Measurements from ENCODE around the gene SH3RF3. TPM values are rescaled to one million over a fixed set of nuclear protein-coding genes. Genes with fewer than 3 reads are reported as not detected.

SH3RF3 gene
- total RNA-seq, 6 donors from 2014 or later = 4.1 to 21.0 (median 8.0) TPM

DNA sequence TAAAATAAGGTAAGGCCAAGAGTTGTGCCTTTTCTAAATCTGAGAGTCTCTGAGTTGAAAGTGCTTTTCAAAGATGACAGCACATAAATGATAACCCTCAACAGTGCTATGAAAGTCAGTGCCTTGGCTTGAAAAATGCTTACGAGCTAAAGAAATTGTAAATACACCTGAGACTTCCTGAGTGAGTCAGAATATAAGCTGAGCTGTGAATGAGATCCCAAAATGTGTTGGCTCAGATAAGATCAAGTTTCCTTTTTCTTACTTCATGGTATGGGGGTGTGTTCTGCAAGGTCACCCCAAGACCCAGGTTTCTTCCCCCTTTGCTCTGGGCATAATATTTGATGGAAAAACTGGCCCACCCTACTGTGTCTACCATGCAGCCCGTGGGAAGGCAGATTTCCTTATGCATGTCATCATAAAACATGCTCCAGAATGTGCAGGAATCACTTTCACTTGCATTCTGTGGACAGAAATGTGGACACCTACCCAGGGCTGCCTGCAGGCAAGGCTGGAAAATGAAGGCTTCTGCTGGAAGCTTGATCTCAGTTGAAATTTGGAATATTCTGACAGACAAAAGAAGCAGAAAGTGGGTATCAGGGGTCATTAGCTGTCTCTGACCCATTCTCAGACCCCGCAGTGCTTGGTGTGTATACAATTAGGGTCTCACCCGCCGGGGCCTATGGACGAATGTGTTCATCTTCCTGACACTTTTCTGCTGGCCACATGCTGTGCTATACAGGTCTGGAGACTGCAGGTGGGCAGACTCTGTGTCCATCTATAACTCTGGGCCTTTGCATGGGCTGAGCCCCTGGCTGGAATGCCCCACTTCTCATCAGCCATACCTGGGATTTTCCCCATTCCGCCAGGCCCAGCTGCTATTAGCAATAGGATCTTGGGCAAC, 212.6 kb downstream of the SH3RF3 start:
- H3K27ac ChIP-seq = no peak overlapping the region
- TF ChIP-seq, protein P1, sequence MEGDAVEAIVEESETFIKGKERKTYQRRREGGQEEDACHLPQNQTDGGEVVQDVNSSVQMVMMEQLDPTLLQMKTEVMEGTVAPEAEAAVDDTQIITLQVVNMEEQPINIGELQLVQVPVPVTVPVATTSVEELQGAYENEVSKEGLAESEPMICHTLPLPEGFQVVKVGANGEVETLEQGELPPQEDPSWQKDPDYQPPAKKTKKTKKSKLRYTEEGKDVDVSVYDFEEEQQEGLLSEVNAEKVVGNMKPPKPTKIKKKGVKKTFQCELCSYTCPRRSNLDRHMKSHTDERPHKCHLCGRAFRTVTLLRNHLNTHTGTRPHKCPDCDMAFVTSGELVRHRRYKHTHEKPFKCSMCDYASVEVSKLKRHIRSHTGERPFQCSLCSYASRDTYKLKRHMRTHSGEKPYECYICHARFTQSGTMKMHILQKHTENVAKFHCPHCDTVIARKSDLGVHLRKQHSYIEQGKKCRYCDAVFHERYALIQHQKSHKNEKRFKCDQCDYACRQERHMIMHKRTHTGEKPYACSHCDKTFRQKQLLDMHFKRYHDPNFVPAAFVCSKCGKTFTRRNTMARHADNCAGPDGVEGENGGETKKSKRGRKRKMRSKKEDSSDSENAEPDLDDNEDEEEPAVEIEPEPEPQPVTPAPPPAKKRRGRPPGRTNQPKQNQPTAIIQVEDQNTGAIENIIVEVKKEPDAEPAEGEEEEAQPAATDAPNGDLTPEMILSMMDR (IDR thresholded peaks at IDR 0.05) = no peak
- no peak for TF ChIP-seq EP300 (IDR thresholded peaks at IDR 0.05)
- TF ChIP-seq POLR2A (IDR thresholded peaks at IDR 0.05) = no peak
- no peak for TF ChIP-seq POLR2AphosphoS5 (IDR thresholded peaks at IDR 0.05)
- no peaks in the 10 kb centered on the region for H3K9me3 ChIP-seq
- ATAC-seq (ENCODE audit: low FRiP score in 2 of 2) (no peak), DNase-seq (no peak)
- 69 to 81% methylated on average over 3 to 7 of the region's 7 CpGs for WGBS, 2 donors
- H3K4me1 ChIP-seq = peaks cover 13 to 26% (median 20%) of the 10 kb centered on the region in 4 donors
- no peak overlapping the region for H3K4me3 ChIP-seq
- no peaks in the 10 kb centered on the region for H3K36me3 ChIP-seq
- no peaks in the 10 kb centered on the region for H3K27me3 ChIP-seq

GRCh38 chr2:109342256-109342850, 213.3 kb downstream of the SH3RF3 start:
- Histone ChIP-seq H3K4me1 (peaks cover 13 to 26% (median 20%) of the 10 kb centered on the region in 4 donors), H3K27me3 (no peaks in the 10 kb centered on the region), H3K9me3 (no peaks in the 10 kb centered on the region), H3K27ac (no peak overlapping the region), H3K4me3 (no peak overlapping the region), H3K36me3 (no peaks in the 10 kb centered on the region)
- TF ChIP-seq EP300 (IDR thresholded peaks at IDR 0.05) (no peak), POLR2A (IDR thresholded peaks at IDR 0.05) (no peak), POLR2AphosphoS5 (IDR thresholded peaks at IDR 0.05) (no peak)
- TF ChIP-seq, protein P1 (IDR thresholded peaks at IDR 0.05) = no peak
- DNase-seq = peak in 1 of 2 donors; percentile 29
- 96 to 97% methylated on average over 18 of the region's 18 CpGs for WGBS, 2 donors
- no peak for ATAC-seq (ENCODE audit: low FRiP score in 2 of 2)

GRCh38 chr2:109342930-109343329, 213.9 kb downstream of the SH3RF3 start:
- 87 to 92% methylated on average over 6 of the region's 6 CpGs for WGBS, 2 donors
- no peak overlapping the region for H3K27ac ChIP-seq
- no peaks in the 10 kb centered on the region for H3K27me3 ChIP-seq
- H3K9me3 ChIP-seq = no peaks in the 10 kb centered on the region
- ATAC-seq (ENCODE audit: low FRiP score in 2 of 2) (no peak), DNase-seq (no peak)
- TF ChIP-seq POLR2AphosphoS5 (IDR thresholded peaks at IDR 0.05) = no peak
- TF ChIP-seq EP300 (IDR thresholded peaks at IDR 0.05) = no peak
- TF ChIP-seq POLR2A (IDR thresholded peaks at IDR 0.05) = no peak
- TF ChIP-seq, protein P1 (IDR thresholded peaks at IDR 0.05) = no peak
- H3K36me3 ChIP-seq = no peaks in the 10 kb centered on the region
- H3K4me1 ChIP-seq = peaks cover 13 to 26% (median 20%) of the 10 kb centered on the region in 4 donors
- H3K4me3 ChIP-seq = no peak overlapping the region

GRCh38 chr2:109343460-109343859, 214.5 kb downstream of the SH3RF3 start:
- WGBS, 2 donors = 90 to 95% methylated on average over 5 of the region's 5 CpGs
- TF ChIP-seq POLR2A (IDR thresholded peaks at IDR 0.05) = no peak
- TF ChIP-seq POLR2AphosphoS5 (IDR thresholded peaks at IDR 0.05) = no peak
- TF ChIP-seq, protein P1 (IDR thresholded peaks at IDR 0.05) = no peak
- no peak for TF ChIP-seq EP300 (IDR thresholded peaks at IDR 0.05)
- no peak for ATAC-seq (ENCODE audit: low FRiP score in 2 of 2)
- H3K27ac ChIP-seq = no peak overlapping the region
- DNase-seq = no peak
- no peaks in the 10 kb centered on the region for H3K9me3 ChIP-seq
- H3K36me3 ChIP-seq = no peaks in the 10 kb centered on the region
- H3K4me1 ChIP-seq = peaks cover 13 to 27% (median 23%) of the 10 kb centered on the region in 4 donors
- H3K4me3 ChIP-seq = no peak overlapping the region
- H3K27me3 ChIP-seq = no peaks in the 10 kb centered on the region

Data from upper lobe of left lung (tissue), 6 donors.